ENCODE data around the gene PLPP2. TPM values are rescaled to one million over a fixed set of nuclear protein-coding genes. Genes with fewer than 3 reads are reported as not detected.

PLPP2 gene
- total RNA-seq, 4 donors from 2014 or later: 12.1 to 82.5 (median 36.8) TPM

DNA sequence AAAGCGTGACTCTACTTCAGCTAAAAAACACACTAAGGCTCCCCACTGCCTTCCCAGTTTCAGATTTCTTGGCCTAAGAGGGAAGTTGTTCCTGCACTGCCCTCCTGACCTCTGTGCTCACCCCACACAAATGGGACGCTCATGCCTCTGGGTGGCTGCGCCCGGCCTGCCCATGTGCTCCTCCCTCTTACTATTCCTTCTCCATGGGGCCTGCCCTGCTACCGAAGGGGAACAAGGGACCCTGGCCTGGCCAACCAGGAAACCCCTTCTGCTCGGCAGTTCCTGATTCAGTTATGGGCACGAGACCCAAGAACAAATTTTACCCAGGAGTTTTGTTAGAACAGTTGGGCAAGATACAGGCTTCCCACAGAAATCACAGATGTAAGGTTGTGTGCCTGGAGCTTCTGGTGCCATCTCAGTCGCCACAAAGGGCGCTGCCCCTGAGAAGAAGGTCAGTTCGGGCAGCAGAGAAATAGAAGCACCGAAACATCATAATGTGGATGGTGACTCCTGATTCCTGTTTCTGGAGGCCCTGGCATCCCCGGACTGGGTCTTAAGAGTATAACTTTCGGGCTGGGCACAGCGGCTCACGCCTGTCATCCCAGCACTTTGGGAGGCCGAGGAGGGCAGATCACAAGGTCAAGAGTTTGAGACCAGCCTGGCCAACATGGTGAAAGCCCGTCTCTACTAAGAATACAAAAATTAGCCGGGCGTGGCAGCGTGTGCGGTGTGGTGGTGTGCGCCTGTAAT is 5.4 kb upstream of the PLPP2 start:
- Histone ChIP-seq H3K4me3 (no peak overlapping the region), H3K4me1 (peaks cover 12 to 33% (median 17%) of the 10 kb centered on the region in 3 donors), H3K9me3 (no peaks in the 10 kb centered on the region), H3K27ac (peak overlapping the region in 1 of 4 donors; percentile 67), H3K27me3 (peaks cover 0 to 40% (median 0%) of the 10 kb centered on the region in 4 donors), H3K36me3 (no peaks in the 10 kb centered on the region)
- no peak for DNase-seq
- intact Hi-C loops (cut with DNase I): no loop called here
- TF ChIP-seq POLR2A (IDR thresholded peaks at IDR 0.05): no peak
- TF ChIP-seq, protein P1, sequence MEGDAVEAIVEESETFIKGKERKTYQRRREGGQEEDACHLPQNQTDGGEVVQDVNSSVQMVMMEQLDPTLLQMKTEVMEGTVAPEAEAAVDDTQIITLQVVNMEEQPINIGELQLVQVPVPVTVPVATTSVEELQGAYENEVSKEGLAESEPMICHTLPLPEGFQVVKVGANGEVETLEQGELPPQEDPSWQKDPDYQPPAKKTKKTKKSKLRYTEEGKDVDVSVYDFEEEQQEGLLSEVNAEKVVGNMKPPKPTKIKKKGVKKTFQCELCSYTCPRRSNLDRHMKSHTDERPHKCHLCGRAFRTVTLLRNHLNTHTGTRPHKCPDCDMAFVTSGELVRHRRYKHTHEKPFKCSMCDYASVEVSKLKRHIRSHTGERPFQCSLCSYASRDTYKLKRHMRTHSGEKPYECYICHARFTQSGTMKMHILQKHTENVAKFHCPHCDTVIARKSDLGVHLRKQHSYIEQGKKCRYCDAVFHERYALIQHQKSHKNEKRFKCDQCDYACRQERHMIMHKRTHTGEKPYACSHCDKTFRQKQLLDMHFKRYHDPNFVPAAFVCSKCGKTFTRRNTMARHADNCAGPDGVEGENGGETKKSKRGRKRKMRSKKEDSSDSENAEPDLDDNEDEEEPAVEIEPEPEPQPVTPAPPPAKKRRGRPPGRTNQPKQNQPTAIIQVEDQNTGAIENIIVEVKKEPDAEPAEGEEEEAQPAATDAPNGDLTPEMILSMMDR (IDR thresholded peaks at IDR 0.05): no peak
- 72 to 84% methylated on average over 8 to 19 of the region's 22 CpGs for WGBS, 2 donors

DNA sequence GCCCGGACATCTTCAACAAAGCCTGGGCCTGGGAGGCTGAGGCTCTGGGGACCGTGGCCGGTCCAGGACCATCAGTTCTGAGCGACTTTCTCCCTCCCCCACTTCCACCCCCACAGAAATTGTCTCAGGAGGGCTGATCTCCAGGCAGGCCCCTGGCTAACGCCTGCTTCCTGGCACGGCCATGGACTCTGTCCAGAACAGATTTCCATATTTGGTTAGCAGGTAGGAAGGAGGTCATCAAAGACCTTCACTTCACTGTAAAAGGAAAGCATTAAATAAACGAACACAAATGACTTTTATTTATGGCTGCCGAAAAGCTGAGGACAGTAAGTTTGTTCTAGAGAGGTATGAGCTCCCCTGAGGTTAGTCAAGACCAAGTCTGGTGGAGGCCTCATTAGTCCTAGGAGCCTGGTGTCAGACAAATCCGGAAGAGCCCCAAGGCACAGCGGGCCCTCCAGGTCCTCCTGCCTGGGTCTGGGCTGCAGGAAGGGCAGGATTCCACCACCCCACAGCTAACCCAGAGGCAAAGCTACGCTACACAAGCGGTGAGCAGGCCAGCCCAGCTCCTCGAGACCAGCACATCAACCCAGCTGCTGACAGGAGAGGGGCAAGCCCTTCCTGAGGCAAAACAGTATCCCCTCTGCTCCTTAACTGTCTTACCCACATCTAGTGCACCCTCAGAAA is 4.6 kb upstream of the PLPP2 start:
- no peak for DNase-seq
- no peaks in the 10 kb centered on the region for H3K9me3 ChIP-seq
- intact Hi-C loops (cut with DNase I): no loop called here
- no peaks in the 10 kb centered on the region for H3K36me3 ChIP-seq
- 45 to 54% methylated on average over 6 to 11 of the region's 13 CpGs for WGBS, 2 donors
- peaks cover 17 to 41% (median 17%) of the 10 kb centered on the region in 3 donors for H3K4me1 ChIP-seq
- H3K27me3 ChIP-seq: peaks cover 0 to 47% (median 0%) of the 10 kb centered on the region in 4 donors
- TF ChIP-seq, protein P1 (IDR thresholded peaks at IDR 0.05): no peak
- TF ChIP-seq POLR2A (IDR thresholded peaks at IDR 0.05): no peak
- peak overlapping the region in 2 of 4 donors; percentile 32 to 67 for H3K27ac ChIP-seq
- no peak overlapping the region for H3K4me3 ChIP-seq

DNA sequence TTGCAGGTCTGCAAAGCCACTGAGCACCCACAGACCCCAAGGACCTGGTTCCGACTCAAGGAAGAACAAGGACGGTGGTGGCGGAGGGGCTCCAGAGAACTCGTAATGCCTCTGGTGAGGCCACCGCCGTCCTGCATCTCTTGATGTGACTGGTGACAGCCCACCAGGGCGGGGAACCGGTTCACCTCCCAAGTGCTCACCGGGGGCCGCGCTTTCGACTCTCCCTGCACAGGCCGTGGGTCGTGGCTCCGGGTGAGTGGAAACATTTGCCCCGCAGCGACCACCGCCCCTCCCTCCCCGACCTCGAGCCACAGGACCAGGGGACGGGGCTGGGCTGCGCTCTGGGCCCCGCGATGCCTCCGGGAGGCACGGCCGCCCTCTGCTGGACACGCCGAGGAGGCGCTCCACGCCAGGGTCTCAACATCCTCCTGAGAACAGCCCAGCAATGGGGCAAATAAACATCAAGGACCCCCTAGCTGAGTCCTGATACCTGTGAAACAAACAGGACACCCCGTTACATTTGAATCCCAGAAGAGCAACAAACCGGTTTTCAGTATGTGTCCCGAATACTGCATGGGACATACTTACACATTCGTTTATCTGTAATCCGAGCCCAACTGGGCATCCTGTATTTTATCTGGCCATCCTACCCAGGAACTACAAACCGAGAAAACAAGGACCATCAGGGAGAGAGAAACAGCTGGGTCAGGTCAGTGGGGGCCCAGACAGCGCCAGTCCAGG is 3.9 kb upstream of the PLPP2 start:
- Histone ChIP-seq H3K9me3 (no peaks in the 10 kb centered on the region), H3K4me3 (peak overlapping the region in 1 of 4 donors; percentile 54), H3K4me1 (peaks cover 17 to 48% (median 17%) of the 10 kb centered on the region in 3 donors), H3K27ac (peak overlapping the region in 2 of 4 donors; percentile 32 to 37), H3K36me3 (no peaks in the 10 kb centered on the region), H3K27me3 (peaks cover 0 to 54% (median 0%) of the 10 kb centered on the region in 4 donors)
- 21 to 36% methylated on average over 9 to 11 of the region's 38 CpGs for WGBS, 2 donors
- no peak for TF ChIP-seq POLR2A (IDR thresholded peaks at IDR 0.05)
- TF ChIP-seq, protein P1 (IDR thresholded peaks at IDR 0.05): peak; percentile 36 to 72 (median 63)
- intact Hi-C loops (cut with DNase I): no loop called here
- no peak for DNase-seq

DNA sequence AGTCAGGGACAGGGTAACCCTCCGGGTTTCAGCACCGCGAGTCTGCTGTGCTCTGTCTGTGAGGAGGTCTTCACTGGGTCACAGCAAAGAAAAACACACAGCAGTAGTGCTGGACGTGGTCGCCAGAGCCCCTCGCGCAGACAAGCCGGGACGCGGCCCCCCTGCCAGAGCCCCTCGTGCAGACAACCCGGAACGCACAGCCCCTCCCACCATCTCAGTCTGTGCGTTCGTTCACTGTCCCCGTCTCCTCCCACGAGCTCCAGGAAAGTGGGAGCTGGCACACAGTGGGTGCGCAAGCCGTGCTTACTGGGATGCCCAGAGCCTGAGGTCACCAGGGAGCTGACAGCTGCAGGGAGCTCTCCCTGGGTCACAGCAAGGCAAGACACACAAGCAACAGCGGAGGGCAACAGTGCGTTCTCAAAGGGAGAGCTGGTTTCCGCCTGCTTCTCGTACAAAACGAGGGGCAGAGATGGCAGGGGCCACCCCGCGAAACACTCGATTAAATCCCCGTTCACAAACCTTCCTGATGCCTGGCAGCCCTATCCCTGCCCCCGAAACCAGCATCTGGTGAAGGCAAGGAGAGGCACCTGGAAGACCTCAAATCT is 3.2 kb upstream of the PLPP2 start:
- Histone ChIP-seq H3K4me3 (peak overlapping the region in 1 of 4 donors; percentile 54), H3K27me3 (peaks cover 0 to 54% (median 0%) of the 10 kb centered on the region in 4 donors), H3K4me1 (peaks cover 17 to 55% (median 17%) of the 10 kb centered on the region in 3 donors), H3K27ac (peak overlapping the region in 2 of 4 donors; percentile 32 to 37), H3K9me3 (no peaks in the 10 kb centered on the region), H3K36me3 (no peaks in the 10 kb centered on the region)
- DNase-seq: no peak
- TF ChIP-seq, protein P1 (IDR thresholded peaks at IDR 0.05): no peak
- no peak for TF ChIP-seq POLR2A (IDR thresholded peaks at IDR 0.05)
- intact Hi-C loops (cut with DNase I): no loop called here
- no CpG with 5 or more reads among the region's 29 CpGs for WGBS, 2 donors
